Progenitor cell of endocrine pancreas (in vitro differentiated cells): ENCODE measurements around the gene IL20. TPM values are rescaled to one million over a fixed set of nuclear protein-coding genes. Genes with fewer than 3 reads are reported as not detected.

Experiments used
- DNase-seq: peaks from one replicate; pipeline ENCODE4 v3.0.0; 2021; ENCODE audit warnings: low spot score; ENCODE audit not compliant: unreplicated experiment
- H3K27ac Mint-ChIP-seq: 2 replicates; pipeline ENCODE4 v1.8.0; 2021; ENCODE audit warnings: mild to moderate bottlenecking, moderate library complexity, mixed read lengths
- H3K27me3 Mint-ChIP-seq: 2 replicates; pipeline ENCODE4 v1.8.0; 2021; ENCODE audit warnings: mixed read lengths
- H3K36me3 Mint-ChIP-seq: 2 replicates; pipeline ENCODE4 v1.8.0; 2022; ENCODE audit warnings: mixed read lengths; ENCODE audit not compliant: insufficient read depth
- H3K4me1 Mint-ChIP-seq: 2 replicates; pipeline ENCODE4 v1.8.0; 2021; ENCODE audit warnings: low read depth, mixed read lengths
- H3K4me3 Mint-ChIP-seq: 2 replicates; pipeline ENCODE4 v1.8.0; 2021; ENCODE audit warnings: low read depth, mild to moderate bottlenecking, moderate library complexity, mixed read lengths
- H3K9me3 Mint-ChIP-seq: 2 replicates; pipeline ENCODE4 v1.8.0; 2021; ENCODE audit warnings: low read depth, mixed read lengths
- total RNA-seq: library from RNA; stranded (reverse); gene quantifications from 2 replicates; pipeline ENCODE4 v1.2.1, GENCODE V29; 2021
- TF ChIP-seq, protein P1 (sequence below): fragments of 200-600 bp; sonication (generic); IDR thresholded peaks from one replicate; pipeline ENCODE4 v1.5.0; 2021; ENCODE audit warnings: antibody characterized with exemption, mild to moderate bottlenecking; ENCODE audit not compliant: unreplicated experiment

The IL20 gene
- total RNA-seq, 1 donor from 2014 or later = not detected

DNA sequence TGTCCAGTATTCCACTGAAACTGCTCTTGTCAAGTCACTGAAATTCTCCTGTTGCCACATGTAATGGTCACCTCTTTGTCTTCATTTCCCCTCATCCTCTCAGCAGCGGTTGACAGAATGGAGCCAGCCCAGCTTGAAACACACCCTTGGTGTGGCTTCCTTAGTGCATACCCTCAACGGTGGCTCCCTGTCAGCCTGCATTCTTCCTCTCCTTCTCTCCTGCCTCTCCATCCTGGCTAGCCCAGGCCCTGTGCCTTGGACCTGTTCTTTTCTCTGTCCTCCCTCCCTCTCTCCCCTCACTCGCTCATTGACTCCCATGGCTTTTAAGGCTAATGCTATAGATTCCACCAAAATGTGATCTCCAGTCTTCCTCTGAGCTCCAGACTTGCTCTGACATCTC, 52.7 kb downstream of the IL20 start:
- DNase-seq = no peak
- Mint-ChIP-seq H3K9me3 (no peaks in the 10 kb centered on the region), H3K27me3 (peaks cover 44% of the 10 kb centered on the region), H3K27ac (no peak overlapping the region), H3K36me3 (no peaks in the 10 kb centered on the region), H3K4me1 (no peaks in the 10 kb centered on the region), H3K4me3 (no peak overlapping the region)
- TF ChIP-seq, protein P1, sequence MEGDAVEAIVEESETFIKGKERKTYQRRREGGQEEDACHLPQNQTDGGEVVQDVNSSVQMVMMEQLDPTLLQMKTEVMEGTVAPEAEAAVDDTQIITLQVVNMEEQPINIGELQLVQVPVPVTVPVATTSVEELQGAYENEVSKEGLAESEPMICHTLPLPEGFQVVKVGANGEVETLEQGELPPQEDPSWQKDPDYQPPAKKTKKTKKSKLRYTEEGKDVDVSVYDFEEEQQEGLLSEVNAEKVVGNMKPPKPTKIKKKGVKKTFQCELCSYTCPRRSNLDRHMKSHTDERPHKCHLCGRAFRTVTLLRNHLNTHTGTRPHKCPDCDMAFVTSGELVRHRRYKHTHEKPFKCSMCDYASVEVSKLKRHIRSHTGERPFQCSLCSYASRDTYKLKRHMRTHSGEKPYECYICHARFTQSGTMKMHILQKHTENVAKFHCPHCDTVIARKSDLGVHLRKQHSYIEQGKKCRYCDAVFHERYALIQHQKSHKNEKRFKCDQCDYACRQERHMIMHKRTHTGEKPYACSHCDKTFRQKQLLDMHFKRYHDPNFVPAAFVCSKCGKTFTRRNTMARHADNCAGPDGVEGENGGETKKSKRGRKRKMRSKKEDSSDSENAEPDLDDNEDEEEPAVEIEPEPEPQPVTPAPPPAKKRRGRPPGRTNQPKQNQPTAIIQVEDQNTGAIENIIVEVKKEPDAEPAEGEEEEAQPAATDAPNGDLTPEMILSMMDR = no peak

Other genes with a start within 250 kb of the IL20 start
- 8.4 and 9.1 TPM in 2 replicates for gene DYRK3, start 230.1 kb upstream of the IL20 start, total RNA-seq
- gene MAPKAPK2, start 180.7 kb upstream of the IL20 start, total RNA-seq = 60.8 and 64.9 TPM in 2 replicates
- gene IL19, start 94.8 kb upstream of the IL20 start, total RNA-seq = not detected in 2 replicates
- not detected in 2 replicates for gene IL10, start 93.1 kb upstream of the IL20 start, total RNA-seq
- gene IL24, start 31.8 kb downstream of the IL20 start, total RNA-seq = not detected in 2 replicates
- not detected in 2 replicates for gene FCMR, start 56.3 kb downstream of the IL20 start, total RNA-seq
- not detected in 2 replicates for gene PIGR, start 80.8 kb downstream of the IL20 start, total RNA-seq
- not detected in 2 replicates for gene FCAMR, start 104.8 kb downstream of the IL20 start, total RNA-seq
- 31.3 and 31.9 TPM in 2 replicates for gene C1orf116, start 167.1 kb downstream of the IL20 start, total RNA-seq
- gene YOD1, start 185.6 kb downstream of the IL20 start, total RNA-seq = 8.7 and 8.8 TPM in 2 replicates
- 9.6 and 10.6 TPM in 2 replicates for gene PFKFB2, start 187.7 kb downstream of the IL20 start, total RNA-seq
- gene C4BPB, start 223.2 kb downstream of the IL20 start, total RNA-seq = not detected in 2 replicates
- not detected in 2 replicates for gene C4BPA, start 238.6 kb downstream of the IL20 start, total RNA-seq